Middle frontal gyrus (tissue), 1 donor: ENCODE data around the gene HIKESHI.
"Not testable (repeated sequence)": the region's sequence is repeated elsewhere in the genome, so short reads cannot be mapped to it uniquely, and the experiment has no call there.

ENCODE experiments used
- DNase-seq: peaks from one replicate; pipeline ENCODE4 v3.0.0-alpha.2; 2015; ENCODE audit warnings: low spot score; ENCODE audit errors: extremely low spot score

The HIKESHI gene, protein sequence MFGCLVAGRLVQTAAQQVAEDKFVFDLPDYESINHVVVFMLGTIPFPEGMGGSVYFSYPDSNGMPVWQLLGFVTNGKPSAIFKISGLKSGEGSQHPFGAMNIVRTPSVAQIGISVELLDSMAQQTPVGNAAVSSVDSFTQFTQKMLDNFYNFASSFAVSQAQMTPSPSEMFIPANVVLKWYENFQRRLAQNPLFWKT

DNA sequence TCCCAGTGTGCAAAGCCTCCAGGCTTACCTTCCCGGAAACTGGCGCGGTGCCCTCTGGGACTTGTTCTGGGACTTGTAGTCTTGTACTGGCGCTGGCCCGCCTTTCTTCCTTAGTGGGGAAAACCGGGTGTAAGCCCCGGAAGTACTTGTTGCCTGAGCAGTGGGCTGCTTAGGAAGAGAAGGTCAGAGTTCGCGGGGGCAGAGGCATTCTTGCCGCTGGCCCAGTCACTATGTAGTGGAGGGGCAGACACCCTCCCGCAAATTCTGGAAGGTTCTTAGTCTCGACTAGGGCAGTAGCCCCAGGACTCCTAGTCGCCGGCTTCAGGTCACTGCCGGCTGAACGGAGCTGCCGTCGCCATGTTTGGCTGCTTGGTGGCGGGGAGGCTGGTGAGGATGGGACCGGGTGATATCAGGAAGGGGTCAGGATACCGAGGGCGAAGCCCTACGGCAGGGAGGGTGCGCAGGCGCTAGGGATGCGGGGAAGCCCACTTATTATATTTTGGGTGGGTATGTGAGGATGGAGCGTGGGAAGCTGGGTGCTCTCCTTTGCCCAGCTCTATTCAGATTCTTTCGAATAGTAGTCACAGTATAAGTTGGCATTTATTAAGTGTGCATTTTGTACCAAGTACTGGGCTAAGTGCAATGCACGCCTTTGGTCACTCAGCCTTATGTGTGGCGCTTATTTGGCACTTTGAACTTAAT, at the start of gene HIKESHI:
TSS of gene HIKESHI (plus strand) at position 149 of the 702 bp plus-strand sequence. CDS start at position 358, 209 bp downstream.
- DNase-seq = peak; percentile 100

DNA sequence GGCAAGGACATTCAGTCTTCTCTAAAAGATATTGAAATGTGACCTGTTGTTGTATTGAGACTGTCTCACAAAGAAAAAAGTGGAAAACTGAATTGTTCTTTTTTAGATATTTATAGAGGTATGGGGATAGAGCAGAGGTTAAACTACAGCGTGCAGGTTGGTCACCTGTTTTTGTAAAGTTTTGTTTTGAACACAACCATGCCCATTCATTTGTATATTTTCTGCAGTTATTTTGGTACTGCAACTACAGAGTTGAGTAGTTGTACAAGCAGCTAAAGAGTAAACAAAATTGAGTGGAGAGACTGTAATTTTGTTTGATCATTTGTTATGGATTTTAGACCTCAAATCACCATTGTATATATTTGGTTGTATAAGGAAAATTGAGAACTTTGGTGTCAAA, 46.1 kb upstream of the HIKESHI start:
- no peak for DNase-seq

DNA sequence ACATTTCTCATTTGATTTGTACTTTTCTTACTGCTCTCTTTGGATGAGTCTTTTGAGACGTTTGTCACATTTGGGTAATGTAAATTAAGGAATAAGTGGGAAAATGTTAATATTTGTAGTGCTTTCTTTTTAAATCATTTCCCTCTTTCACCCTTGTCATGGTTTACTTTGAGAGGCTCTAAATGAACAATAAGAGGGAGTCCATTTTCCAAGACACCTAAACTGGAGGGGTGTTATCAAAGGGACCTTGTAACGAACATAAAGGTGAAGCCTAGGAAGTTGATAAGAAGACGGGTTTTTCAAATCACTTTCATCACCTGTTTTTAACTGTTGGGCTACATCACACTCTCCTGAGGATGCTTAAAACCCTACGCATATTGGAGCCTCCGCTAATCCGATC, 45.4 kb upstream of the HIKESHI start:
- DNase-seq = no peak

DNA sequence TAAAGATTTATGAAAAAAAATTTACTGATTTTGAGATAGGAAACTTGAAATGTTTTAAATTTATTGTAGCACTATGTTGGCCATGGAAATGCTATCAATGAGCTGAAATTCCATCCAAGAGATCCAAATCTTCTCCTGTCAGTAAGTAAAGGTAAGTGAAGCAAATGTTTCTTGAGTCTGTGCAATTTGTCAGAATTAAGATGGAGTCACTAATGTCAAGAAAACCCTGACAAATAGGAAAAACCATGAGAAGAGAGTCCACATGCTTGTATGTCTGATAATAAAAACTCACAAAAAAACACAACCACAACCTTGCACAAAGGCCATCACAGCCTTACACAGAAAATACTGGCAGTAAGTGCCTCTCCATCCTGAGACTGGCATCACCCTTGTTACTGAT, 44.6 kb upstream of the HIKESHI start:
- no peak for DNase-seq

DNA sequence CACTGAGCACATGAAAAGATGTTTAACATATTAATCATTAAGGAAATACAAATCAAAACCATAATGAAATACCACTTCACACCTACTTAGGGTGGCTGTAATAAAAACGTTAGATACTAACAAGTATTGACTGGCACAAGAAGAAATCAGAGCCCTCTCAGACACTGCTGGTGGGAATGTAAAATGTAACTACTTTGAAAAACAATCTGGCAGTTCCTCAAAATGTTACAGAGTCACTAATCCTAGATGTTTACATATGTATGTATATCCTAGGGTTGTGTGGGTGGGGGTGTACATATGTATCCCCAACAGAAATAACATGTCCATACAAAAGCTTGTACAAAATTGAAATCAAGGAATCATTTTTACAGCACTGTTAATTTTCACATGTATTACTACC, 42.3 kb upstream of the HIKESHI start:
- no peak for DNase-seq

DNA sequence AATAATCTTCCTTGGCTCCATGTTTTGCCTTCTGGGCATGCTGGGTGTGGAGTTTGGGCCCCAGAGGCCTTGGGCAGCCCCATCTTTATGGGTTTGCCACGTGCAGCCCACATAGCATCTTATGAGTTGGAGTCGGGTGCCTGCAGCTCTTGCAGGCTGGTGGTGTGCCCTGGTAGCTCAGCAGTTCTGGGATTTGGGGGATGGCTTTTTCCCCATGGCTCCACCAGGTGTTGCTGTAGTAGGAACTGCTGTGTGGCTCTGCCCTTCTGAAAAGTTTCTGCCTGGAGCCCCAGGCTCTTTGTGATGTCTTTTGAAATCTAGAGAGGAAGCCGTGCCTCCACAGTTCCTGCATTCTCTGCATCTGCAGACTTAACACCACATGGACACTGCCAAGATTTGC, 40.7 kb upstream of the HIKESHI start:
- DNase-seq = no peak

DNA sequence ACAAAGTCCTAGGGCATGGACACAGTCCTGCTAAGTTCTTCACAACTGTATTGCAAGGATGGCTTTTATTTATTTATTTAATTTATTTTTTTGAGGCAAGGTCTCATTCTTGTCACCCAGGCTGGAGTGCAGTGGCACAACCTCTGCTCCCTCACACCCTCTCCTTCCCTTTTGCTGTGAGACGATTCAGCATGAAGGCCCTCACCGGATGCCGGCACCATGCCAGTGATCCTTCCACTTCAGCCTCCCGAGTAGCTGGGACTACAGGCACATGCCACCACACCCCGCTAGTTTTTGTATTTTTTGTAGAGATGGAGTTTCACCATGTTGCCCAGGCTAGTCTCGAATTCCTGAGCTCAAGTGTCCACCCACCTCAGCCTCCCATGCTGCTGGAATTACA, 39.7 kb upstream of the HIKESHI start:
- DNase-seq = no peak

DNA sequence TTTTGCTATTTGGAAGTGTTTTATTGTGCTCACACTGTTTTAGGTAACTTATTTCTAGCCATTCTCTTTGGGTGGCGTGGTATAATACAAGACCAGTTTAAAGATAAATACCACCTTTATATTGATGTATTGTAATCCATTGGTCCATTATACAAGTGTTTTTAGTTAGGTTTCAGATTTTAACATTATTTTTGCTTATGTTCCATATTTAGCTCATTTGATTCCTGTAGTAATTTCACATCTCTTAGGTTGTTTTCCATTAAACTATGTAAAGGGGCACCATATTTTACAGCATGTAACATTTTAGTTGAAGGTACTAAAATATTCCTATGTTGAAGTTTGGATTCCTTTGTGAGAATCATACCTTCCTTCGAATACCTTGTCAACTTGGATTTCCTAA, 37.4 kb upstream of the HIKESHI start:
- DNase-seq = no peak

DNA sequence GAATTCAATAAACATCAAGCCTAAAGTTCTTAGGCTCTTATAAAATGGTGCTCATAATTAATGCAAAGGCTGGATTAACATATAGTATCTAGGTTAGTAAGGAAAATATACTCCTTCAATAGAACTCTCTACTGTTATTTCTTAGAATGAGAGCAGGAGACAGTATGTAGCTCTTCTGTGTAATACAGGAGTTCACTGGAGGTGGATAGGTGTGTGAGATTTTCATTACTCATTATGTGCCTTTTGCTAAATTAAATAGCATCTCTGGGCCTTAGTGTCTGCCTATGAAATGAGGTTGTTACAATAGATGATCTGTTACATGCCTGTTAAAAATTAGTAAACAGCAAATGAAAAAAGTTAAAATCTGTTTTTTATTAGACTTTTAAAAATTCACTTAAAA, 36.8 kb upstream of the HIKESHI start:
- no peak for DNase-seq

DNA sequence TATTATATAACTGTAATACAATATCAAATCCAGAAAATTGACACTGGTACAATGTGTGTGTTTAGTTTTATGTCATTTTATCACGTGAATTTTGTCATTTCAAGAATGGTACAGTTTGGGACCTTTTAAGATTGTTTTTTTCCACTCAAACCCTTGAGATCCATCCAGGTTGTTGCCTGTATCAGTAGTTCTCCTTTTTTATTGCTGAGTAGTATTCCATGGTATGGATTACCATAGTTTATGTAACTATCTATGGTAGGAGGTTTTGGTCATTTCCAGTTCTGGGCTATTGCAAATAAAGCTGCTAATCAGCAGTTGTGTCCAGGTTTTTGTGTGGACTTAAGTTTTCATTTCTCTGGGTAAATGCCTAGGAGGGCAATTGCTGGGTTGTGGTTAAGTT, 32.4 kb upstream of the HIKESHI start:
- DNase-seq = no peak

DNA sequence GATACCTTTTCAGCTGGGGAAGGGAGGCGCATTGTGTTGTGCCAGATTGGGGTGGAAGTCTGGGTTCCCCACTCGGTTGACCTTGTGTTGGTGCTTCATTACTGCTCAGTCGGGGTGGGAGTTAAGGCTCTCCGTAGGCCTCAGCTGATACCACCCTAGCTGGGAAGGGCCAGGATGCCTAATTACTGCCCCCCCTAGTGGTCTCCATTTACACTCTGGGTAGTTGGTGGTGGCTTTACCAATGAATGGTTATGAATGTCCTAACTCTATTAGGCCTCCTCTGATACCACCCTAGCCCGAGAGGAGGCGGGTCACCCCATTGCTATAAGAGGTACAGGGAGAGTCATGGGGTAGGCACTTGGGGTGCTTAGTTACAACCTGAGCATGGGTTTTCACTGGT, 27.5 kb upstream of the HIKESHI start:
- no peak for DNase-seq

DNA sequence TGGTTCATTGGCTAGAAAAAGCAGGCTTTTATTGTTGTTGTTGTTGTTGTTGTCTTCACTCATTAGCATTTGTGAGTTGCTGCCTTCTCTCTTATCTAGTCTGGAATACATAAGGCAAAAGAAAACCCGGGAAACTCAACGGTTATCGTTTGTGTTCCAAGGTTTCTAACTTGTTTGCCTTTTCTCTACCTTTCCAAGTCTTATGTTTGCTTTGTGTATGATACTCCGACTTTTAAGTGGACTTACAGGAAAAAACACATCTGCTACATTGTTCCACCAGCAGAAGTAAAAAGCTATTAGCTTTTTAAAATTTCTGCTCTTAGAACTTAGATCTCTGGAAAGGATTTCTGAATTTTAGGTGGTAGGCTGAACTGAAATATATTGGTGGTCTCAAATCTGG, 27.0 kb upstream of the HIKESHI start:
- no peak for DNase-seq

DNA sequence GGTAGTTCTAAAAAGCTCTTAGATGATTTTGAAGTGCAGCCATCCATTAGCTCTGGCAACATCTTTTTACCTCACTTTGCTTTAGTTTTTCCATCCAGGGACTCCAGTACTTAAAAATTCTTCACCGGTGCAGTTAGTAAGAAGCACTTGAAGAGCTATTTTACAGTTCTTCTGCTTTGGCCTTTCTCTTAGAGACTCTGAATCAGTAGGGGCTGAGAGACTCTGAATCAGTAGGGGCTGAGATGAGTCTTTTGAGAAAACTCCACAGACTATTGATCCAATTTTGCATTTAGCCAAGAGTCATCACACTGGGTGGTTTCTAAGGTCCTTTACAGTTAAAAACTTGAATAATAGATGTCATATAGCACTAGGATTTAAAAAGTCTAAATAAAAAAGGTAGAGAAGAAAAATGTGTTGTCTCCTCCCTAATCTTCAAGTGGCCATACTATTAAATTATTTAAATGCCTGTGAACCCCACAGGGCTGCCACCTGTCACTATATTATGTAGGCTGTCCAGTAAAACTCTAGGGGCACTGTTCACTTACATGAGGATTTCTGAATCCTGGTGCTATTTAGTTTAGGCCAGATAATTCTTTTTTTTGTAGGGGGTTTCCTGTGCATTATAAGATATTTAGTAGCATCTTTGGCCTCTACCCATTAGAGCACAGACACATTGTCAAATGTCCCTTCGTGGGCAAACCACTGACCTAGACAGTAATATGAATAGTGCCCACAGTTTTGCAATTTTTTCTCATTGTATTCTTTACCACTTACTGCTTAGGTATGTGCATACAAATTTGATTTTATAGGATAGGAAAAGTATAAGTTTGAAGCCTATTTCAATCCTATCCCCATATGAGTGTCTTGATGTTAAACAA, 26.3 kb upstream of the HIKESHI start:
- DNase-seq = no peak

DNA sequence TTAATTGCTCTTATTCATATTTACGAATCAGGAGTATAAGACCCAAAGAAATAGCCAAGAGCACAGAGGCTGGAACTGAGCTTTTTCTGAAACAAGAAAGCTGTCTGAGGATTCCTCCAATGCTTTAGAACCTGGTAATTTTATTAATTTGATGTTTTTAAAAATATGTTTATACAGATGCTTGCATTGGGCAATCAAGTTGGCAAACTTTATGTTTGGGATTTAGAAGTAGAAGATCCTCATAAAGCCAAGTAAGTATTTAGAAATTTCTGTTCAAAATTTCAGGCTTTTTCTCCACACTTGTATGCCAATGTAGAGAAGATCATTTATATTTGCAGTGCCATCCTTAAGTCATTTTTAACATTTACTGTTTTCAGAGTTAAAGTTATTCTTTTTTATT, 24.3 kb upstream of the HIKESHI start:
- DNase-seq = no peak

DNA sequence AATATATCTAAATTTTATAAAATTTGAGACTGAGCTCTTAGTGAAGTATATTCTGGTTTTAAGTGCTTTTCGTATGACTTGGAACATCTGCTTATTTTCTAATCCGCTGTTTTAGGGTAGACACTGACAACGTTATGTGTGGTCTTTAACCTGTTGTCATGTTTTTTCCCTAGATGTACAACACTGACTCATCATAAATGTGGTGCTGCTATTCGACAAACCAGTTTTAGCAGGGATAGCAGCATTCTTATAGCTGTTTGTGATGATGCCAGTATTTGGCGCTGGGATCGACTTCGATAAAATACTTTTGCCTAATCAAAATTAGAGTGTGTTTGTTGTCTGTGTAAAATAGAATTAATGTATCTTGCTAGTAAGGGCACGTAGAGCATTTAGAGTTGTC, 23.8 kb upstream of the HIKESHI start:
- no peak for DNase-seq

DNA sequence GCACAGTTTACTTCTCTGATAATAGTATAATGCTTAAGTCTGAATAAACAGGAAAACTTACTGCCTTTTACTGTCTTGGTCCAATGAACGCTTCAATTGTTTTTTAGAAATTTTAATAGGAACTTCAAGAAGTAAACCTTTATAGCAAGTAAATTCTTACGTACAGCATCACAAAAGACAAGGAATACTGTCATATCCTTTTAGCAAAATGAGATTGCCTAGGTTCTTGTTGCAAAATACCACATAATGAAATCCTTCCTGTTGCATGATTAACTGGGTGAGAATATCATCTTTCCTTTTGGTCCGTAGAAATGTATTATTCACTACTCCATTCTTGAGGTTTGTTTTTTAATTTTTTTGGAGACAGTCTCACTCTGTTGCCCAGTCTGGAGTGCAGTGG, 22.3 kb upstream of the HIKESHI start:
- DNase-seq = no peak

DNA sequence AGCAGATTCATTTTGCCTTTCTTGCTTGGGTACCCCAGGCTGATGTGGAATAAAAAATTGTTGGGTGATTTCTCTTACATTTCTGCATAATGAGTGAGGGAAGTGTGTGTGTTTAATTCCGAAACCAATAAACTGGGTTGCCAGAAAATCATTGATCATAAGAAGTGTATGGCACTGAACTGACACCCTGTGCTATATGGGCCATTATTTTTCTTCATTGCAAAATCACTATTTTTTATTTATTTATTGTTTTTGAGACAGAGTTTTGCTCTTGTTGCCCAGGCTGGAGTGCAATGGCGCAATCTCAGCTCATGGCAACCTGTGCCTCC, 14.6 kb upstream of the HIKESHI start:
- DNase-seq = no peak

DNA sequence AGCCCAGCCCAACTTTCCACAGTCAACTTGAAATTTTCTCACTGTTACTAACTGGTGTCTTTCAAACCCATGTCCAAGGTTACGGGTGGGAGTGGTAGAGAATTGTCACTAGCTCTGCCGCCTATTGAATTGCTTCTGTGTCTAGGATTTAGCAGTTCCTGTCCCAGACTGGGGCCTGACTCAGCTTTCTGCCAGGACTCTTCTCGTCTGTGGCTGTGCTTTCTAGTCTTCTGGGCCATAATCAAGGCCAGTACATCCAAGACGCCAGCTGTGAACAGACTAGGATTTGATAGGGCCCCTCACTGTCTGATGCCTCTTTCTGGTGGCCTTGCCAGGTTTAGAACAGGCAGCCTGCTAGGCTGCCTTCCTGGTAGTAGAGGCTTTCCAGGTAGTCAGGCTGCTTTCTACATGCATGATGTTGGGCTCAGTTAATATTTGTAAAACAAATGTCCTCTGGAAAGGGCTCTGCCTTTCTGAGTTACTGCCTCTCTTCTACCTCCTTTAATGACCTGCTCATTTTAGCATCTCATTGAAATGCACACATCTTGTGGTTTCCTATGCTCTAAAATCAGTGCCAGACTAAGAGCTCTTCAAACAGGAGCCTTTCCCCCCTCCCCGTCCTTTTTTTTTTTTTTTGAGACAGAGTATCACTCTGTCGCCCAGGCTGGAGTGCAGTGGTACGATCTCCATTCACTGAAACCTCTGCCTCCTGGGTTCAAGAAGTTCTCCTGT, 13.1 kb upstream of the HIKESHI start:
- DNase-seq = no peak

DNA sequence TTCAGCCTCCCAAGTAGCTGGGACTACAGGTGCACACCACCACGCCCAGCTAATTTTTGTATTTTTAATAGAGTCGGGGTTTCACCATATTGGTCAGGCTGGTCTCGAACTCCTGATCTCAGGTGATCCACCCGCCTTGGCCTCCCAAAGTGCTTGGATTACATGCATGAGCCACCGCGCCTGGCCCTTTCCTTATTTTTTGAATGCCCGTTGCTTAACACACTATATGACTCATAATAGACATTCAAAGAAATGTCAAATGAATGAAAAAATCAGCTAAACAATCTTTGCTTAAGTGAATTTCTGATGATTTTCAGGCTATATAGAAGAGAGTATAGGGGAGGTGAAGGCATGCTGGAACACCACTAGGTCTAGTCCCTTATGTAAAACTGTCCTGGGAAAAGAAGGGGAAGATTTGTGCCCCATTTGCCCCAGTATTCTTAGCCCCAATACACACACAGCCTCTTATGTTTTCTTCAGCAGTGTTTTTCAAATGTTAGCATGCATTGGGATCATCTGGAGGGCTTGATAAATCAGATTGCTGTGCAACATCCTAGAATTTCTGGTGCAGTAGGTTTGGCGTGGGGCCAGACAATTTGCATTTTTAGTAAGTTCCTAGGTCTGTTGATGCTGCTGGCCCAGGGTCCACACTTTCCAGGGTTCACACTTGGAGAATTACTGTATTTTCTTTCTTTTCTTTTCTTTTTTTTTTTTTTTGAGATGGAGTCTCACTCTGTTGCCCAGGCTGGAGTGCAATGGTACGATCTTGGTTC, 12.3 kb upstream of the HIKESHI start:
- not testable (repeated sequence) for DNase-seq

DNA sequence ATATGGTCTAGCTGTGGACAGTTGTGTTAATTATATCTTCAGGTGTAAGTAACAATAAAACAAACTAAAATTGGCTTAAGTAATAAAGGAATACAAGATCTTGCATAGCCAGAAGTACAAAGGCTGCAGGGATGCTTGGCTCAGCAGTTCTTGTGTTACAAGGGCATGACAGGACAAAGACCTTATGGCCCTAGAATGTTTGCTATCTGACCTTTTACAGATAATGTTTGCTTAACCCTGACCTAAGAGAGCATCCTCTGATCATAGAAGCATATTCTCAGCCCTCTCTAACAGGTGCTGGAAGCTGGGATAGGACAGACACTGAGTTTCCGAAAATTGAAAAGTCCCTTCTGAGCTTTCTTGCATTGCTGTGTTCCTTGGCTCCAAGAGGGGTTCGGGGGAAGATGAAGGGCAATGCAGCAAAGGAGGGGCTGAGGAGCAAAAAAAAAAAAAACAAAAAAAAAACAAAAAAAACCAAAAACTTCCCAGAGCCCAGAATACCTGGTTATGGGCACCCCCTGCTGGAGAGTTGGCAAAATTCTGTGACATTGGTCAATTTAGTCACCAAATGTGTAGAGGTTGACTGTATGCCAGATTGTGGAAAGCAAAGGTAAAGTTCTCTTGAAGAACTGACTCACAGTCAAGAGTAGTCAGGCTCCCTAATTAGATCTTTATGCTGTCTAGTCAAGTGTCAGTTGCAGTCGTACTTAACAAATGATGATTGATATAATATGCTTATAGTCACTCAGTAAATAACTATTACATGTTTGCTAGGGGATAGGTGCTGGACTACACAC, 10.4 kb upstream of the HIKESHI start:
- peak; percentile 43 for DNase-seq
